ENCODE data around the gene DNMT3B. TPM values are rescaled to one million over a fixed set of nuclear protein-coding genes. Genes with fewer than 3 reads are reported as not detected.

Gene DNMT3B
- total RNA-seq, 1 donor from 2014 or later, result 0.75 TPM

GRCh38 chr20:32737371-32738223 is 24.6 kb upstream of the DNMT3B start:
- Histone ChIP-seq H3K4me3 (no peak overlapping the region), H3K36me3 (no peaks in the 10 kb centered on the region), H3K27ac (peak overlapping the region; percentile 27 to 42), H3K9me3 (no peaks in the 10 kb centered on the region), H3K27me3 (no peaks in the 10 kb centered on the region), H3K4me1 (peaks cover 0 to 5% of the 10 kb centered on the region in 2 donors)
- TF ChIP-seq CTCF (IDR thresholded peaks at IDR 0.05), result no peak
- intact Hi-C loops (cut with DNase I), result no loop called here
- DNase-seq (ENCODE audit: low spot score in 2 of 2), result no peak

DNA sequence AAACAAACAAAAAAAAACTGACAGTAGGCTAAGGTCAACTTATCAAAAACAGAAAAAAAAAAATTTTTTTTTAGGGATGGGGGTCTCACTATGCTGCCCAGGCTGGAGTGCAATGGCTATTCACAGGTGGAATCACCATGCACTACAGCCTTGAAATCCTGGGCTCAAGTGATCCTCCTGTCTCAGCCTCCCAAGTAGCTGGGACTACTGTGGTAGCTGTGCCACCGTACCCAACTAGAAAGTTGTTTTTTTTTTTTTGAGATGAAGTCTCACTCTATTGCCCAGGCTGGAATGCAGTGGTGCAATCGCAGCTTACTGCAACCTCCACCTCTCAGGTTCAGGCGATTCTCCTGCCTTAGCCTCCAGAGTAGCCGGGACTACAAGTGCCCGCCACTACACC is 21.0 kb upstream of the DNMT3B start:
- intact Hi-C loops (cut with DNase I), result loop anchor here (5.0 kb wide), 1 partner anchor 76 kb away; the partner anchor contains the start of gene MAPRE1
- TF ChIP-seq CTCF (IDR thresholded peaks at IDR 0.05), result no peak
- no peak for DNase-seq (ENCODE audit: low spot score in 2 of 2)
- no peaks in the 10 kb centered on the region for H3K36me3 ChIP-seq
- H3K4me3 ChIP-seq, result no peak overlapping the region
- H3K9me3 ChIP-seq, result no peaks in the 10 kb centered on the region
- no peaks in the 10 kb centered on the region for H3K27me3 ChIP-seq
- H3K4me1 ChIP-seq, result peaks cover 0 to 18% of the 10 kb centered on the region in 2 donors
- H3K27ac ChIP-seq, result no peak overlapping the region

GRCh38 chr20:32742322-32743236 is 19.6 kb upstream of the DNMT3B start:
- peak overlapping the region; percentile 89 to 92 for H3K27ac ChIP-seq
- no peak for TF ChIP-seq CTCF (IDR thresholded peaks at IDR 0.05)
- intact Hi-C loops (cut with DNase I), result loop anchor here (2.0 to 5.0 kb wide), 2 partner anchors 20 to 75 kb away; partner anchors contain the start of genes DNMT3B and MAPRE1
- H3K9me3 ChIP-seq, result no peaks in the 10 kb centered on the region
- DNase-seq (ENCODE audit: low spot score in 2 of 2), result no peak
- peak overlapping the region; percentile 94 to 96 for H3K4me3 ChIP-seq
- H3K36me3 ChIP-seq, result no peaks in the 10 kb centered on the region
- no peaks in the 10 kb centered on the region for H3K27me3 ChIP-seq
- H3K4me1 ChIP-seq, result peaks cover 0 to 18% of the 10 kb centered on the region in 2 donors

- H3K27ac ChIP-seq, result peak within 1 kb of the TSS; percentile 89 to 92
- H3K27me3 ChIP-seq, result no peaks in the 10 kb centered on the region
- H3K36me3 ChIP-seq, result no peaks in the 10 kb centered on the region
- intact Hi-C loops (cut with DNase I), result loop anchor here (2.0 to 5.0 kb wide), 2 partner anchors 19 to 74 kb away; partner anchors contain the start of genes DNMT3B and MAPRE1
- TF ChIP-seq CTCF (IDR thresholded peaks at IDR 0.05), result no peak
- DNase-seq (ENCODE audit: low spot score in 2 of 2), result peak in 1 of 2 donors; percentile 78
- H3K4me1 ChIP-seq, result peaks cover 0 to 12% of the 10 kb centered on the region in 2 donors
- H3K9me3 ChIP-seq, result no peaks in the 10 kb centered on the region
- H3K4me3 ChIP-seq, result peak within 1 kb of the TSS; percentile 94 to 96
These were observed 18.7 kb upstream of the DNMT3B start, which contains the start of gene COMMD7 for GRCh38 chr20:32743237-32744112. Gene COMMD7, minus strand, starts transcription at chr20:32743467. Its CDS starts 76 bp downstream, at chr20:32743391.

Measured in ascending aorta (tissue), 2 donors.